T47D (cell line): Measurements from ENCODE around the gene TFE3.

ENCODE experiments used
- DNase-seq, 2 experiments: peaks; one replicate each; pipeline versions ENCODE4 v3.0.0 to v3.0.0-alpha.2; 2011 to 2012; ENCODE audit warnings: low read depth in 1 of 2, low spot score in 1 of 2
- JUND ChIP-seq: IDR thresholded peaks from 2 replicates; pipeline ENCODE4 v1.6.1; 2012; ENCODE audit warnings: low read depth
- in situ Hi-C: cut with HindIII; loops from 2 replicates; pipeline ENCODE4 v1.10.0; 2016; ENCODE audit warnings: low sequenced_read_pairs, low pct_unique_long_range_greater_than_20kb

TFE3 gene

GRCh38 chrX:49067285-49068120 is 24.3 kb upstream of the TFE3 start:
- in situ Hi-C loops: no loop called here
- no peak for DNase-seq
- TF ChIP-seq JUND: no peak

- TF ChIP-seq JUND: no peak
- in situ Hi-C loops: no loop called here
- DNase-seq: no peak
Measured at GRCh38 chrX:49066690-49067089, 23.5 kb upstream of the TFE3 start.

- in situ Hi-C loops: no loop called here
- no peak for TF ChIP-seq JUND
- DNase-seq: no peak
Measured at GRCh38 chrX:49066278-49066677, 23.1 kb upstream of the TFE3 start.

- in situ Hi-C loops: no loop called here
- DNase-seq: no peak
- no peak for TF ChIP-seq JUND
Measured at GRCh38 chrX:49064735-49065134, 21.6 kb upstream of the TFE3 start.

GRCh38 chrX:49064303-49064702 is 21.1 kb upstream of the TFE3 start:
- DNase-seq: no peak
- in situ Hi-C loops: no loop called here
- TF ChIP-seq JUND: no peak

- TF ChIP-seq JUND: no peak
- in situ Hi-C loops: no loop called here
- no peak for DNase-seq
Measured at GRCh38 chrX:49063715-49064114, 20.6 kb upstream of the TFE3 start.

- in situ Hi-C loops: no loop called here
- no peak for DNase-seq
- TF ChIP-seq JUND: no peak
Measured at GRCh38 chrX:49061916-49062315, 18.8 kb upstream of the TFE3 start.

- in situ Hi-C loops: no loop called here
- no peak for TF ChIP-seq JUND
- DNase-seq: no peak
Measured at GRCh38 chrX:49061490-49061889, 18.3 kb upstream of the TFE3 start.

GRCh38 chrX:49060914-49061313 is 17.8 kb upstream of the TFE3 start:
- DNase-seq: no peak
- in situ Hi-C loops: no loop called here
- no peak for TF ChIP-seq JUND

- no peak for TF ChIP-seq JUND
- peak; percentile 61 to 62 for DNase-seq
- in situ Hi-C loops: no loop called here
Measured at GRCh38 chrX:49059681-49060085, 16.5 kb upstream of the TFE3 start.

GRCh38 chrX:49059201-49059600 is 16.0 kb upstream of the TFE3 start:
- DNase-seq: no peak
- in situ Hi-C loops: no loop called here
- TF ChIP-seq JUND: no peak

- TF ChIP-seq JUND: no peak
Measured at GRCh38 chrX:49058794-49059193, 15.6 kb upstream of the TFE3 start, which contains the start of gene CCDC120. TSS of gene CCDC120 (plus strand) at chrX:49058999. CDS start at chrX:49062042, 3,043 bp downstream.

GRCh38 chrX:49054073-49054762 is 11.1 kb upstream of the TFE3 start:
- in situ Hi-C loops: no loop called here
- DNase-seq: no peak
- no peak for TF ChIP-seq JUND

More at GRCh38 chrX:49058794-49059193, 15.6 kb upstream of the TFE3 start, which contains the start of gene CCDC120:
- DNase-seq: peak; percentile 76 to 77
- in situ Hi-C loops: no loop called here
